Measurements from ENCODE around the gene OR4C12. TPM values are rescaled to one million over a fixed set of nuclear protein-coding genes. Genes with fewer than 3 reads are reported as not detected.

Gene OR4C12
- total and polyA plus RNA-seq, 9 of the 15 experiments (the other 6 are each of a cell fraction or from before 2014, with no cell fraction given) = not detected

GRCh38 chr11:49952091-49952490 is 30.2 kb downstream of the OR4C12 start, which contains the start of gene OR4C13:
Gene OR4C13 (plus strand): TSS chr11:49952391. CDS start chr11:49952423, 32 bp downstream.
- ChIA-PET CTCF (ENCODE audit: low intra/inter-chr PET ratio) (no interaction called here), POLR2A (no interaction called here)
- no peaks in the 10 kb centered on the region for H3K79me2 ChIP-seq (ENCODE audit: control insufficient read depth, insufficient read depth, low read length)
- BruUV-seq (replicated peaks) = no TSS peak
- WGBS (ENCODE audit: insufficient coverage, low coverage, missing lambda C conversion rate) = 0% methylated on average over 1 of the region's 1 CpG
- no peak within 1 kb of the TSS for H2AFZ ChIP-seq (ENCODE audit: low read depth, low read length)
- ATAC-seq = no peak
- H3K27me3 ChIP-seq (ENCODE audit: control insufficient read depth in 2 of 2, insufficient read depth in 2 of 2, low read length in 2 of 2) = no peaks in the 10 kb centered on the region
- in situ Hi-C loops (cut with MboI) = no loop called here
- no peak within 1 kb of the TSS for H3K4me2 ChIP-seq (ENCODE audit: insufficient read depth, low read length)
- no peak within 1 kb of the TSS for H3K9ac ChIP-seq (ENCODE audit: insufficient read depth in 1 of 2, low read depth in 2 of 2, low read length in 2 of 2)
- no peak for DNase-seq (ENCODE audit: extremely low read depth in 1 of 4, low spot score in 3 of 4)
- intact Hi-C loops (cut with micrococcal nuclease) = no loop called here
- H3K9me1 ChIP-seq (ENCODE audit: control insufficient read depth, insufficient read depth, low read length) = no peaks in the 10 kb centered on the region
- no peaks in the 10 kb centered on the region for H4K20me1 ChIP-seq (replicated peaks; ENCODE audit: control insufficient read depth, insufficient read depth, low read length)
- no peak within 1 kb of the TSS for H3K4me3 ChIP-seq
- FAIRE-seq = no peak
- H3K27ac ChIP-seq (ENCODE audit: extremely low read depth, low read depth, low read length) = no peak within 1 kb of the TSS
- no peaks in the 10 kb centered on the region for H3K4me1 ChIP-seq (replicated peaks in 1 of 2; ENCODE audit: control insufficient read depth in 2 of 2, insufficient read depth in 2 of 2, low read length in 2 of 2)
- no peaks in the 10 kb centered on the region for H3K36me3 ChIP-seq (ENCODE audit: control insufficient read depth, insufficient read depth, low read length)
- H3K9me3 ChIP-seq (replicated peaks; ENCODE audit: control insufficient read depth, insufficient read depth, low read depth, low read length) = no peaks in the 10 kb centered on the region
- TF ChIP-seq GMEB1 (CRISPR knock-in tag; IDR thresholded peaks at IDR 0.05) (no peak), YY1 (IDR thresholded peaks at IDR 0.05; ENCODE audit: borderline replicate concordance in 1 of 3, control insufficient read depth in 1 of 3, extremely low read depth in 1 of 3, insufficient read depth in 3 of 3, insufficient read length in 1 of 3, insufficient replicate concordance in 2 of 3, low read depth in 1 of 3, low read length in 2 of 3) (no peak), HDAC6 (IDR thresholded peaks at IDR 0.05; ENCODE audit: low read depth, low read length) (no peak), ZNF212 (CRISPR knock-in tag; IDR thresholded peaks at IDR 0.05) (no peak), MAFG (tag; conservative IDR thresholded peaks at IDR 0.05) (no peak), ZBTB17 (CRISPR knock-in tag; IDR thresholded peaks at IDR 0.05) (no peak), SAP30 (IDR thresholded peaks at IDR 0.05; ENCODE audit: borderline replicate concordance, insufficient read depth, low read depth, low read length, poor library complexity, severe bottlenecking) (no peak), ZNF133 (CRISPR knock-in tag; IDR thresholded peaks at IDR 0.05) (no peak), GABPB2 (CRISPR knock-in tag; conservative IDR thresholded peaks at IDR 0.05) (no peak), PML (IDR thresholded peaks at IDR 0.05; ENCODE audit: low read length) (no peak), ATF7 (IDR thresholded peaks at IDR 0.05) (no peak), CHD1 (IDR thresholded peaks at IDR 0.05; ENCODE audit: low read length) (no peak), GATAD2B (IDR thresholded peaks at IDR 0.05; ENCODE audit: borderline replicate concordance) (no peak), TEAD4 (IDR thresholded peaks at IDR 0.05; ENCODE audit: low read length) (no peak), TEAD4 (CRISPR knock-in tag; IDR thresholded peaks at IDR 0.05; ENCODE audit: borderline replicate concordance) (no peak), DEAF1 (CRISPR knock-in tag; IDR thresholded peaks at IDR 0.05) (no peak), ZBTB34 (CRISPR knock-in tag; IDR thresholded peaks at IDR 0.05) (no peak)
- TF ChIP-seq, protein P1, sequence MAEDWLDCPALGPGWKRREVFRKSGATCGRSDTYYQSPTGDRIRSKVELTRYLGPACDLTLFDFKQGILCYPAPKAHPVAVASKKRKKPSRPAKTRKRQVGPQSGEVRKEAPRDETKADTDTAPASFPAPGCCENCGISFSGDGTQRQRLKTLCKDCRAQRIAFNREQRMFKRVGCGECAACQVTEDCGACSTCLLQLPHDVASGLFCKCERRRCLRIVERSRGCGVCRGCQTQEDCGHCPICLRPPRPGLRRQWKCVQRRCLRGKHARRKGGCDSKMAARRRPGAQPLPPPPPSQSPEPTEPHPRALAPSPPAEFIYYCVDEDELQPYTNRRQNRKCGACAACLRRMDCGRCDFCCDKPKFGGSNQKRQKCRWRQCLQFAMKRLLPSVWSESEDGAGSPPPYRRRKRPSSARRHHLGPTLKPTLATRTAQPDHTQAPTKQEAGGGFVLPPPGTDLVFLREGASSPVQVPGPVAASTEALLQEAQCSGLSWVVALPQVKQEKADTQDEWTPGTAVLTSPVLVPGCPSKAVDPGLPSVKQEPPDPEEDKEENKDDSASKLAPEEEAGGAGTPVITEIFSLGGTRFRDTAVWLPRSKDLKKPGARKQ (CRISPR knock-in tag; IDR thresholded peaks at IDR 0.05) = no peak

Measured in K562 (cell line).